Measurements from ENCODE around the gene DMD.

The DMD gene

GRCh38 chrX:31837445-31838049, 1373.8 kb downstream of the DMD start:
- no peak for DNase-seq (ENCODE audit: low read depth)
- no peak overlapping the region for H3K4me3 ChIP-seq (ENCODE audit: low read depth, low read length)
- no peak for TF ChIP-seq POLR2A (IDR thresholded peaks at IDR 0.05; ENCODE audit: extremely low read depth, insufficient read length)
- TF ChIP-seq MYC (IDR thresholded peaks at IDR 0.05; ENCODE audit: low read depth, low read length): no peak
- TF ChIP-seq MAX (IDR thresholded peaks at IDR 0.05; ENCODE audit: low read depth, low read length): no peak
- no peak for TF ChIP-seq CTCF (IDR thresholded peaks at IDR 0.05; ENCODE audit: low read depth, low read length)

- no peak for DNase-seq (ENCODE audit: low read depth)
- TF ChIP-seq POLR2A (IDR thresholded peaks at IDR 0.05; ENCODE audit: extremely low read depth, insufficient read length): no peak
- TF ChIP-seq CTCF (IDR thresholded peaks at IDR 0.05; ENCODE audit: low read depth, low read length): no peak
- no peak for TF ChIP-seq MAX (IDR thresholded peaks at IDR 0.05; ENCODE audit: low read depth, low read length)
- no peak for TF ChIP-seq MYC (IDR thresholded peaks at IDR 0.05; ENCODE audit: low read depth, low read length)
- H3K4me3 ChIP-seq (ENCODE audit: low read depth, low read length): no peak overlapping the region
Measured at GRCh38 chrX:31836479-31836878, 1374.9 kb downstream of the DMD start.

GRCh38 chrX:31832263-31832662, 1379.1 kb downstream of the DMD start:
- no peak for TF ChIP-seq CTCF (IDR thresholded peaks at IDR 0.05; ENCODE audit: low read depth, low read length)
- TF ChIP-seq POLR2A (IDR thresholded peaks at IDR 0.05; ENCODE audit: extremely low read depth, insufficient read length): no peak
- no peak for TF ChIP-seq MYC (IDR thresholded peaks at IDR 0.05; ENCODE audit: low read depth, low read length)
- TF ChIP-seq MAX (IDR thresholded peaks at IDR 0.05; ENCODE audit: low read depth, low read length): no peak
- H3K4me3 ChIP-seq (ENCODE audit: low read depth, low read length): no peak overlapping the region
- no peak for DNase-seq (ENCODE audit: low read depth)

GRCh38 chrX:31820430-31821210, 1390.7 kb downstream of the DMD start:
- H3K4me3 ChIP-seq (ENCODE audit: low read depth, low read length): no peak overlapping the region
- TF ChIP-seq CTCF (IDR thresholded peaks at IDR 0.05; ENCODE audit: low read depth, low read length): no peak
- TF ChIP-seq MYC (IDR thresholded peaks at IDR 0.05; ENCODE audit: low read depth, low read length): no peak
- TF ChIP-seq POLR2A (IDR thresholded peaks at IDR 0.05; ENCODE audit: extremely low read depth, insufficient read length): no peak
- DNase-seq (ENCODE audit: low read depth): no peak

- TF ChIP-seq POLR2A (IDR thresholded peaks at IDR 0.05; ENCODE audit: extremely low read depth, insufficient read length) (no peak), MYC (IDR thresholded peaks at IDR 0.05; ENCODE audit: low read depth, low read length) (no peak), CTCF (IDR thresholded peaks at IDR 0.05; ENCODE audit: low read depth, low read length) (no peak), MAX (IDR thresholded peaks at IDR 0.05; ENCODE audit: low read depth, low read length) (no peak)
- DNase-seq (ENCODE audit: low read depth): no peak
- no peak overlapping the region for H3K4me3 ChIP-seq (ENCODE audit: low read depth, low read length)
Measured at GRCh38 chrX:31819455-31819854, 1391.9 kb downstream of the DMD start.

Data from NB4 (cell line).